ENCODE measurements around the gene COP1. TPM values are rescaled to one million over a fixed set of nuclear protein-coding genes. Genes with fewer than 3 reads are reported as not detected.

The COP1 gene
- total RNA-seq, 1 donor from 2014 or later: 45.0 TPM

DNA sequence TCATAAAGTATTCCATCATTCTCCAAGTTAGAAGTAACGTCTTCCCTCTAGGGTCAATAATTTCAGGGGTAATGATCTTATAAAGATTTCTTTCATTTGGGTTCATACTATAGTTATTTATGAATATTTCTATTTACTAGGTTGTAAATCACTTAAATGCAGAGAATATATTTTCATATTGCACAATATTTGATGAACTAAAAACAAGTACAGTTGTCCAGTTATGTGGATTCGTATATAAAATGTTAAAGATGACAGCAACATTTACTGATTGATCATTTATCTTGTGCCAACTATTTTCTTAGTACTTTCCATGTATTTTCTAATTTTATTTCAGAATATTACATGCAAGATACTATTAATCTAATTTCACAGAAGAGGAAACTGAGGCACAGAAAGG lies 243.3 kb downstream of the COP1 start:
- no peak for DNase-seq

GRCh38 chr1:175960169-175960568 lies 246.9 kb downstream of the COP1 start:
- no peak for DNase-seq

GRCh38 chr1:175951627-175952026 lies 255.5 kb downstream of the COP1 start:
- no peak for DNase-seq

- no peak for DNase-seq
These were observed 259.3 kb downstream of the COP1 start for GRCh38 chr1:175947771-175948170.

DNA sequence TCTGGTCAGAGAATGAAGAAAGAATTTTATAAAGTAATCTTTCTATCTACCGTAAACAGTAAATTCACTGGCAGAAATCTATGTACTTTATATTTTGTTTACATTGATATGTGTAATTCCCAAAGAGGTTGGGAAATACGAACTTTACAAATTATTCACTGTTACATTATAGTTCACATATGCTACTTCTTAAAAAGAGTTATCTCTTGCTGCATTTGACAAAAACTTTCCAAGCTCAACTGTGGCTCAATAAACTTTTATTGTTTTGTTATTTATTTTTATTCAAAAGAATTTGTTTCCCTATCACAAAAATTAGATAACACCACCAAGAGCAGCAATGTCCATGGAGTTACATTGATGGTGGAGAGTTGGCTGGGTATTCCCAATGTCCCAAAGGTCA lies 262.5 kb downstream of the COP1 start:
- no peak for DNase-seq

- DNase-seq: no peak
These were observed 265.9 kb downstream of the COP1 start for GRCh38 chr1:175941164-175941563.

GRCh38 chr1:175936736-175937135 lies 270.4 kb downstream of the COP1 start:
- DNase-seq: no peak

DNA sequence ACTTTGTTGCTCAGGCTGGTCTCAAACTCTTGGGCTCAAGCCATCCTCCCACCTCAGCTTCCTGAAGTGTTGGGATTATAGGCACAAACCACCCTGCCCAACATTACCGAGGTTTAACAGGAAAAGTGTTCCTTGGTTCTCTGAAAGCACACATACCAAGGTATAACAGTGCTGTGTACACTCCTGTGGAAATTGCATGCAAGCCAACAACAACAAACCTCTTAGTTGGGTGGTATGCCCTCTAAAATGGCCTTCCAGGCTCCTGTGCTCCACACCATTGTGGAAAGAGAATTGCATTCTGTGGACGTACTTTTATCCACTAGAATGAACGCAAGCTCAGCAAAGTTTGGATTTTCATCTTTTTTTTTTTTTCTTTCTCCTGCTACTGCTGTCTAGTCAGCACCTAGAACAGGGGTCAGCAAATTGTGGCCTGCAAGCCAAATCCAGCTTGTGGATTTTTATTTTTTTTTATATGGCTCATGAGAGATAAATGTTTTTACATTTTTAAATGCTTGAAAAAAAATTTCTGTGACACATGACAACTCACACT lies 271.4 kb downstream of the COP1 start:
- no peak for DNase-seq

DNA sequence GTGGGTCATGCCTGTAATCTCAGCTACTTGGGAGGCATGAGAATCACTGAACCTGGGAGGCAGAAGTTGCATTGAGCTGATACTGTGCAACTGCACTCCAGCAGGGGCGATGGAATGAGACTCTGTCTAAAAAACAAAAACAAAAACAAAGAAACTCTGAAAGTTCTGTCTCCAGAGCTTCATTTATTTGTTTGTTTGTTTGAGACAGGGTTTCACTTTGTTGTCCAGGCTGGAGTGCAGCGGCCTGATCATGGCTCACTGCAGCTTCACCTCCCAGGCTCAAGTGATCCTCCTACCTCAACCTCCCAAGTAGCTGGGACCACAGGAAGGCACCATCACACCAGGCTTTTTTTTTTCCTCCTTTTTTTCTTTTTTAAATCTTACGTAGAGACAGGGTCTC lies 271.9 kb downstream of the COP1 start:
- DNase-seq: no peak

DNA sequence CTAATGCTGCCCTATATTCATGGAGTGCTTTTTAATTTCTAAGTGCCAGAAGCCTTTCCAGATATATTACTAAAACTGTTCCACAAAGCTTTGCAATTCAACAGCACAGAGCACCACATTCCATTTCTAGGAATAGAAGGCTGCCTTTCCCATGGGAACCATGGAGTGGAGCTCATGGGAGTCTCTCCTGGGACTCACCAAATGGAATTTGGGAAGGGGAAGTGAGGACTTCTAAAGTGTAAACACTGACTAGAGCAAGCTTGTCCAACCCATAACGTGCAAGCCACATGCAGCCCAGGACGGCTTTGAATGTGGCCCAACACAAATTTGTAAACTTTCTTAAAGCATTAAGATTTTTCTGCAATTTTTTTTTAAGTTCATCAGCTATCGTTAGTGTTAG lies 273.3 kb downstream of the COP1 start:
- DNase-seq: no peak

GRCh38 chr1:175927944-175928343 lies 279.1 kb downstream of the COP1 start:
- no peak for DNase-seq

DNA sequence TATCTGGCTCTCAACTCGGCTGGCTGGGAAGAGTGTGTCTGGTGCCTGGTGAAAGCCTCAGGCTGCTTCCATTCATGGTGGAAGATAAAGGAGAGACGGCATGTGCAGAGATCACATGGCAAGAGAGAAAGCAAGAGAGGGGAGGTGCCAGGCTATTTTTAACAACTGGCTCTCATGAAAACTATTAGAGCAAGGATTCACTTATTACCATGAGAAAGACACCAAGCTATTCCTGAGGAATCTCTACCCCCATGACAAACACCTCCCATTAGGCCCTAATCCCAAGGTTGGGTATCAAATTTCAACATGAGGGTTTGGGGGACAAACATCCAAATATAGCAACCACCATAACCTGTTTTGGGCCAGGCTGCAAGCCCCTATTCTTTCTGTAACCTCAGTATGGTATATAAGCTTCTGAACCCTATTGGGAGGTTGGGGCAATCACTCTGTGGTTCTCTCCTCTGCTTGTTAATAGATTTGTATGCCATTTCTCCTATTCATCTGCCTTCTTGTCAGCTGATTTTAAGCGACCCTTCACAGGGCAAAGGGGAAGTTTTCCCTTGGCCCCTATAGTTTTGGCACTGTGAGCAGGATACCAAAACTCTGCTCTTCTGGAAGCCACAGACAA lies 284.7 kb downstream of the COP1 start:
- no peak for DNase-seq

- DNase-seq: no peak
These were observed 286.7 kb downstream of the COP1 start for GRCh38 chr1:175920381-175920780.

DNA sequence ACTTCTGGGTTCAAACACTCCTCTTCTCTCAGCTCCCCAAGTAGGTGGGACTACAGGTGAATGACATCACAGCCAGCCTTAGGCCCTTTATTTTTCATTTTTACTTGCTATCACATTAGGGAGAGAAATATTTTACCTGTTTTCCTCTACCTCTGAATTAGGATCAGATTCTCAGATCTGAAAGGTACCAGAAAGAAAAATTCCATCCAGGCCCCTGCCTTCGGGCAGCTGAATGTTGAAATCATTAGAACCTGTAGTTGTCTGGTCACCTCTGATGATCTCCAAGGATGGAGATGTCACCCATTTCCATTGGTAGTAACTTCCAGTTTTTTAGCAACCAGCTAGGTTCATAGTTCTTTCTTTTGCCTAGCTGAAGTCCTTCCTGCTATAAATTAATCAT lies 288.1 kb downstream of the COP1 start:
- no peak for DNase-seq

DNA sequence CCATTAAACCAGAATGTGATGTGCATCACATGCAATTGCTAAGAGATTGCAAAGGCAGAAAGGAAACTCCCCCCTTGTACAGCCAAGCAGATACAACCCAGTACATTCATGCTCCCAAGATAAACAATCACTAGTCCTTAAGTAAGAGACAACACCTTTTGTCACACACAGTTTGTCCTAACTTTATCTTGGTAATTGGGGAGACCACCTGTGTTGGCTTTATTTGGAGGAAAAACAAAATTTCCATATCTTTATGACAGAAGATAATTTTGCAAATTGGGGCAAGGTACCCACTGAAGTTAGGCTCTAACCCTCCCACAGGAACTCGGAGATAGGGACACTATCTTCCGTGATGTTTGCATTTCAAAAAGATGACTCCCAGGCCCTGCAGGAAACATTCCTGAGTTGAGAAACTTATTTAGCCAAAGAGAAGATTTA lies 288.7 kb downstream of the COP1 start:
- no peak for DNase-seq

DNA sequence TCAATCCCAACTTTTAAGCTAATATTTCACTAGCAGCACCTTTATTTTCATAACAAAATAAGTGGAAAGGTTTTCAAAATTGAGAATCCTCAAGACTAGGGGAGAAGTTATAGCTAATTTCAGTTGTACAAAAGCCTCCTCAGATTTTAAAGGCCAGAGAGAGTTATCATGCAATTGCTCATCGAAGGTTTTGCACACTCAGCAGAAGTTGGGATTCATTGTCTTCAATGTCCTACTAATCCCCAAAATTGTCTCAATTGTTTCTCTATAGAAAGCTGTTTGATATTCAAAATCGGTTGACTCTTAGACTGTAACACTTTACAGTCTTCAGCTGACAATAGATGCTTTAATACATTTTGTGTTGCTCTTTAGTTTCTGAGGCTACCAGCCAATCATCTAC lies 293.0 kb downstream of the COP1 start:
- no peak for DNase-seq

GRCh38 chr1:175911138-175911537 lies 295.9 kb downstream of the COP1 start:
- DNase-seq: no peak

DNA sequence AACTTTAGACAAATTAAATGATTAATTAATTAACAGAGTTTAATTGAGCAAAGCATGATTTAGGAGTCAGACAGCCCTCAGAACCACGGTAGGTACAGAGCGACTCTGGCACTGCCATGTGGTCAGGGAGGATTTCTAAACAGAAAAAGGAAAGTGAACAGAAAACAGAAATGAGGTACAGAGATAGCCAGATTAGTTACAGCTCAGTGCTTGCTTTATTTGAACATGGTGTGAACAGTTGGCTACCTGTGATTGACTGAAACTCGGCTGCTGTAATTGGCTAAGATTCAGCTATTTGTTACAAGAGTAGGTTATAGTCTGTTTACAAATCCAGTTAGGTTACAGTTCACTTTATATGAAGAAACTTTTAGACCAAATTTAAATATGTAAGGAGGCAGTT lies 300.7 kb downstream of the COP1 start:
- no peak for DNase-seq

DNA sequence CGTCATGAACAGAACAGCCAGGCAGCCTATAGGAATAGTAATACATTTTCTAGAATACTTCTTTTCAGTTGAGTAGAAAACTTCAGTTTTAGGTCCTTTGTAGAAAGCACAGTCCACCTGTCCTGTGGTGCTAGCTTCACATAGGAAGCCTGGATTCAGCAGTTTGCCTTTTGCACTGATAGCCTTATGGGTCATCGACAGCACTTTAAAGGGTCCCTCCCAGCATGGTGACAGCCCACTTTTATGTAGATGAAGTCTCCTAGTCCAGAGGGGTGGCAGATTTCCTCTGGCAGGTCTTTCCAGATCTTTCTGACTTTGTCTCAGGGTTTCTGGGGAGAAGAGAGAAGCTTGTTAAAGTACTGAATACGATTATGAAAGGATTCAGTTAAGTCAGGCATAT lies 302.3 kb downstream of the COP1 start:
- no peak for DNase-seq

- DNase-seq: no peak
These were observed 304.8 kb downstream of the COP1 start for GRCh38 chr1:175902281-175902680.

DNA sequence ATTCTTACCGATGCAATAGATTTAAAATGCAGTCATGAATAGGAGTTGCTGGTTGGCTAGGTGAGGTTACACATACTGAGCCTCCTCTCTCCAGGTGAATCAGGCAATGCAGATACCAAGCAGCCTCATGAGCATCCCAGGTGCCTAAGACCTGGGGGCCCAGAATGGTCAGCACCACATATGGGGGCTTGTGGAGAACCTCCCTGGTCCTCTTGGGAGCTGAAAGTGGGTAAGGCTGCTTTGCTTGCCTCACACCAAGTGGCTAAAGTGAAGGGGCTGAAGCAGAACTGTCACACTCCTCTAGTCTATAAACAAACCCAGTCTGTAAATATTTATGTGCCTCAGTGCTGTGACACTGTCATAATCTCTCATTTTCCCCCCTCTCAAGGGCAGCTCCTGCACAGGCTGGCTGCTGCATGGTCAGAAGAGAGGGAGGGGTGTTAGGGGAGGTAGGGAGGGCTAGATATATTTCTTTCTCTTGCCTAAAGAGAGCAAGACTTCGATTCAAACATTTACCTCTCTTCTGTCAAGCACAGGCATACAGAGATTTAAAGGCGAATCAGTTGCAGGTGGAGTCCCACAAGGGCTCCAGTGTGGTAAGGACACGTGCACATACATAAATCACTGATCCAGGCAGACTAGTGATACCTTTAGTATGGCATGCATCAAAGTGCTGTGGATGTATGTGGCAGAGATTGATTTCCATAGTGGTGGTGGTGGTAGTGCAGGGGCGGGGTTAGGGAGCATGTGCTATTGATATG lies 305.8 kb downstream of the COP1 start:
- DNase-seq: no peak

- DNase-seq: no peak
These were observed 306.9 kb downstream of the COP1 start for GRCh38 chr1:175900171-175900570.

DNA sequence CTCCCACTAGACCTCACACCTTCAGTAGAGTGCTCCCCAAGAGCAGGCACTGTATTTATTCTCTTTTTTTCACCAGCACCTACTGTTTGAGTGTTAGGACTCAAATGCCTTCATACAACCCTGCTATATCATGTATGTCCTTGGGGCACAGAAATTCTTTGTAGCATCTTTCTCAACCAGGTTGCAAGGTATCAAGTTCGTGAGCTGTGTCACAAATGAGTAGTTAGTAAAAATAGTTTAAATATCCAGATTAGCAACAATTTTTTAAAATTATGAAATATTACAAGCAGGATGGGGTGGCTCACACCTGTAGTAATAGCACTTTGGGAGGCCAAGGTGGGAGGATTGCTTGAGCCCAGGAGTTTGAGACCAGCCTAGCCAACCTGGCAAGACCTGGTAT lies 311.1 kb downstream of the COP1 start:
- DNase-seq: no peak

All from tongue (tissue), 2 donors.